A673 (cell line): ENCODE measurements around the gene PPFIA2. TPM values are rescaled to one million over a fixed set of nuclear protein-coding genes. Genes with fewer than 3 reads are reported as not detected.

Experiments used
- BruUV-seq: library from RNA; stranded (reverse); fragments of 400-500 nt; replicated peaks from 2 replicates; lab custom pipeline; 2021; lab: Mats Ljungman, UMichigan
- CTCF ChIA-PET: fragments of 300-600 bp; sonication (Branson Sonifier 250); formaldehyde crosslinking; loops from one replicate; lab custom pipeline; 2022; ENCODE audit warnings: antibody characterized with exemption; lab: Charles Lee
- POLR2A ChIA-PET: fragments of 300-600 bp; sonication (Branson Sonifier 250); formaldehyde crosslinking; loops from one replicate; lab custom pipeline; 2022; ENCODE audit warnings: antibody characterized with exemption; ENCODE audit not compliant: low non-redundant PET; lab: Charles Lee
- DNase-seq: peaks from one replicate; pipeline ENCODE4 v3.0.0-alpha.2; 2015; ENCODE audit warnings: low spot score
- H3K27ac ChIP-seq: fragments of 200-600 bp; sonication (generic); 2 replicates; pipeline ENCODE4 v1.5.1; 2016; ENCODE audit warnings: mixed run types, low read depth, mild to moderate bottlenecking, mixed read lengths, antibody characterized with exemption, low read length; ENCODE audit not compliant: poor library complexity, severe bottlenecking
- H3K27me3 ChIP-seq: fragments of 200-600 bp; sonication (generic); replicated peaks from 2 replicates; pipeline ENCODE4 v1.6.1; 2017; ENCODE audit warnings: mixed run types, low read depth, mild to moderate bottlenecking, mixed read lengths, antibody characterized with exemption, low read length; ENCODE audit not compliant: insufficient read depth, poor library complexity
- H3K36me3 ChIP-seq: fragments of 200-600 bp; sonication (generic); 2 replicates; pipeline ENCODE4 v1.6.1; 2016; ENCODE audit warnings: mixed run types, mild to moderate bottlenecking, mixed read lengths, antibody characterized with exemption, low read length; ENCODE audit not compliant: insufficient read depth, poor library complexity, severe bottlenecking
- H3K4me1 ChIP-seq: fragments of 200-600 bp; sonication (generic); 2 replicates; pipeline ENCODE4 v1.6.1; 2017; ENCODE audit warnings: mixed run types, mild to moderate bottlenecking, mixed read lengths, antibody characterized with exemption, low read length; ENCODE audit not compliant: insufficient read depth, poor library complexity, severe bottlenecking
- H3K4me3 ChIP-seq: fragments of 200-600 bp; sonication (generic); 2 replicates; pipeline ENCODE4 v1.5.1; 2016; ENCODE audit warnings: low read depth, mixed run types, mild to moderate bottlenecking, mixed read lengths, low read length; ENCODE audit not compliant: poor library complexity, severe bottlenecking
- H3K9me3 ChIP-seq: fragments of 200-600 bp; sonication (generic); 2 replicates; pipeline ENCODE4 v1.6.1; 2016; ENCODE audit warnings: mixed run types, low read depth, mild to moderate bottlenecking, mixed read lengths, antibody characterized with exemption, low read length; ENCODE audit not compliant: poor library complexity, severe bottlenecking
- EZH2 ChIP-seq: fragments of 200-600 bp; sonication (generic); IDR thresholded peaks from 2 replicates; pipeline ENCODE4 v1.6.1; 2017; ENCODE audit warnings: borderline replicate concordance, low read depth, mild to moderate bottlenecking, mixed read lengths, antibody characterized with exemption, low read length; ENCODE audit not compliant: poor library complexity, severe bottlenecking
- intact Hi-C: fragments of 100-400 bp; cut with micrococcal nuclease; formaldehyde crosslinking; loops from one replicate; pipeline ENCODE4 v1.10.0; 2022; ENCODE audit not compliant: unreplicated experiment
- total RNA-seq: library from RNA; stranded (reverse); gene quantifications from 2 replicates; pipeline ENCODE4 v1.2.3, GENCODE V29; 2021
- TF ChIP-seq, protein P1 (sequence below): fragments of 300-800, 200-600 bp; sonication (generic); conservative IDR thresholded peaks from 2 replicates; pipeline ENCODE4 v1.5.1; 2017; ENCODE audit warnings: low read depth, mild to moderate bottlenecking, antibody characterized with exemption, low read length, moderate library complexity, mixed read lengths

The PPFIA2 gene
- total RNA-seq, 1 experiment from 2014 or later = 0.52 TPM

DNA sequence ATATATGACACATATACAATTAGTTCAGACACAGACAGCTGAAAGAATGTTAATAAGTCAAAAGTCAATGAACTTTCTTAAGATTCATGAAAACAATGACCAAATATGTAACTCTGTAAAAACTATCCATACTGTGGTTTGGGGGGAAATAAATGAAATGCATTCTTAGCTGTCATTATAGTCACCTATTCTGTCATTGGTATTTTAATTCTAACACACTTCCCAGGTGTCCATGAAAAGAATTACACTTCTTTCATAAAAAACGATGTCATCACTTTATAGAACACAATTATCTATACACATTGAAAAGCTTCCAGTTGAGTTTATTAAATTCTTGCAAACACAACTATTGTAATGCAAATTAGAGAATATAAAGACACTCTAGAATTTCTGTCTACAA lies 35.8 kb downstream of the PPFIA2 start:
- no peak for DNase-seq
- Histone ChIP-seq H3K27ac (no peak overlapping the region), H3K27me3 (no peaks in the 10 kb centered on the region), H3K36me3 (no peaks in the 10 kb centered on the region), H3K4me1 (no peaks in the 10 kb centered on the region), H3K4me3 (no peak overlapping the region), H3K9me3 (no peaks in the 10 kb centered on the region)
- TF ChIP-seq, protein P1, sequence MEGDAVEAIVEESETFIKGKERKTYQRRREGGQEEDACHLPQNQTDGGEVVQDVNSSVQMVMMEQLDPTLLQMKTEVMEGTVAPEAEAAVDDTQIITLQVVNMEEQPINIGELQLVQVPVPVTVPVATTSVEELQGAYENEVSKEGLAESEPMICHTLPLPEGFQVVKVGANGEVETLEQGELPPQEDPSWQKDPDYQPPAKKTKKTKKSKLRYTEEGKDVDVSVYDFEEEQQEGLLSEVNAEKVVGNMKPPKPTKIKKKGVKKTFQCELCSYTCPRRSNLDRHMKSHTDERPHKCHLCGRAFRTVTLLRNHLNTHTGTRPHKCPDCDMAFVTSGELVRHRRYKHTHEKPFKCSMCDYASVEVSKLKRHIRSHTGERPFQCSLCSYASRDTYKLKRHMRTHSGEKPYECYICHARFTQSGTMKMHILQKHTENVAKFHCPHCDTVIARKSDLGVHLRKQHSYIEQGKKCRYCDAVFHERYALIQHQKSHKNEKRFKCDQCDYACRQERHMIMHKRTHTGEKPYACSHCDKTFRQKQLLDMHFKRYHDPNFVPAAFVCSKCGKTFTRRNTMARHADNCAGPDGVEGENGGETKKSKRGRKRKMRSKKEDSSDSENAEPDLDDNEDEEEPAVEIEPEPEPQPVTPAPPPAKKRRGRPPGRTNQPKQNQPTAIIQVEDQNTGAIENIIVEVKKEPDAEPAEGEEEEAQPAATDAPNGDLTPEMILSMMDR = no peak
- no peak for TF ChIP-seq EZH2
- POLR2A ChIA-PET = no interaction called here
- CTCF ChIA-PET = no interaction called here
- no TSS peak for BruUV-seq
- intact Hi-C loops = no loop called here

DNA sequence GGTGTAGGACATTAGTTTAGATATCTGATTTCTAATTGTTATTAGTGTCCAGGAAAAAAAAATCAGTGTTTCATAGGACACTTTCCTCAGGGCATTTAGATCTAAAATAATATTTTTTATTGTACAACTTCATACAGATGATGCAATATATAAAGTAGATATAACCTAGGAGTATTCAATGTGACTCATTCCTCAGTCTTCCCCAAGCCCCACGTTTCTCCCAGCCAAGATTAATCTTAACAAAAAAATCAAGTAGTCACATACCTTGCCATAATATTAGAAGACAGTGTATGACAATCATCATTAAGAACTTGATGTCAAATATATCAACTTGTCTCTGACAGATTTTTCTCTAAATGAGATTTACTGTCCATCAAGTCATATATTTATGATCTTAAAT lies 37.1 kb downstream of the PPFIA2 start:
- Histone ChIP-seq H3K9me3 (no peaks in the 10 kb centered on the region), H3K27me3 (no peaks in the 10 kb centered on the region), H3K4me3 (no peak overlapping the region), H3K36me3 (no peaks in the 10 kb centered on the region), H3K4me1 (no peaks in the 10 kb centered on the region), H3K27ac (no peak overlapping the region)
- intact Hi-C loops = no loop called here
- TF ChIP-seq, protein P1 = no peak
- no peak for TF ChIP-seq EZH2
- CTCF ChIA-PET = no interaction called here
- POLR2A ChIA-PET = no interaction called here
- BruUV-seq = no TSS peak
- DNase-seq = no peak

DNA sequence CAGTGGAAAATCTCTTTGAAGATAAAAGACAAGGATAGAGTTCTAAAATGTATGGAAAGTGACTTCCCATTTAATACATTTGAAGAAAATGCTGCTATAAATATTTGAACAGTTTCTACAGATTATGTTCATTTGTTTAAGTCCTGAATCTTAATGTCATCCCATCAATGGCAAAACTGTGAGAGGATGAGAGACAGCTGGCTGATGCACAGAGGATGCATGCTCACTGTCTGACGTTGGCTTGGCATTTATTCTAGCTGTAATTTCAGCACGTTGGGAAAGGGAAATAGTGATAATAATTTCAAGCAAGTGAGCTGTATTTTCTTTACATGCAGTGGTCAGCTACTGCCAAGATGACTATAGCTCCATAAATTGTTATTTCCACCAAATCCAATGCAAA lies 40.5 kb downstream of the PPFIA2 start:
- DNase-seq = no peak
- CTCF ChIA-PET = no interaction called here
- POLR2A ChIA-PET = no interaction called here
- no peak overlapping the region for H3K4me3 ChIP-seq
- H3K27ac ChIP-seq = no peak overlapping the region
- BruUV-seq = no TSS peak
- no peaks in the 10 kb centered on the region for H3K27me3 ChIP-seq
- no peak for TF ChIP-seq EZH2
- TF ChIP-seq, protein P1 = no peak
- H3K9me3 ChIP-seq = no peaks in the 10 kb centered on the region
- intact Hi-C loops = no loop called here
- H3K4me1 ChIP-seq = no peaks in the 10 kb centered on the region
- H3K36me3 ChIP-seq = no peaks in the 10 kb centered on the region
